IPS DF 6.9 (cell line): Measurements from ENCODE around the gene NXN.
"Not testable (repeated sequence)": the region's sequence is repeated elsewhere in the genome, so short reads cannot be mapped to it uniquely, and the experiment has no call there.

Source experiments
- DNase-seq: peaks from one replicate; pipeline ENCODE4 v3.0.0-alpha.2; 2013; ENCODE audit warnings: low read depth, low spot score
- H3K27ac ChIP-seq: one replicate; pipeline ENCODE4 v1.5.1; 2013; ENCODE audit warnings: low read length, control low read depth
- H3K27me3 ChIP-seq: 2 replicates; pipeline ENCODE4 v1.6.1; 2013; ENCODE audit warnings: mild to moderate bottlenecking, low read length; ENCODE audit not compliant: control insufficient read depth, insufficient read depth
- H3K36me3 ChIP-seq: 2 replicates; pipeline ENCODE4 v1.6.1; 2013; ENCODE audit warnings: low read length; ENCODE audit not compliant: control insufficient read depth, insufficient read depth
- H3K4me1 ChIP-seq: 2 replicates; pipeline ENCODE4 v1.6.1; 2013; ENCODE audit warnings: low read length; ENCODE audit not compliant: control insufficient read depth, insufficient read depth
- H3K4me3 ChIP-seq: 2 replicates; pipeline ENCODE4 v1.5.1; 2013; ENCODE audit warnings: mild to moderate bottlenecking, low read length
- H3K9me3 ChIP-seq: 2 replicates; pipeline ENCODE4 v1.6.1; 2013; ENCODE audit warnings: low read length, inconsistent platforms; ENCODE audit not compliant: control insufficient read depth, insufficient read depth
- WGBS: extraction: QIAGEN DNeasy Blood & Tissue Kit; methylation state at CpG from one replicate; pipeline ENCODE4 v1.1.7; 2013; ENCODE audit warnings: mixed read lengths, missing lambda C conversion rate; ENCODE audit not compliant: insufficient read length, insufficient coverage; 5-methylcytosine and 5-hydroxymethylcytosine counted together

The NXN gene

GRCh38 chr17:871751-872519 lies 107.6 kb downstream of the NXN start:
- WGBS = no CpG with 5 or more reads among the region's 9 CpGs
- no peak for DNase-seq
- H3K27ac ChIP-seq = no peak overlapping the region
- H3K4me1 ChIP-seq = no peaks in the 10 kb centered on the region
- no peaks in the 10 kb centered on the region for H3K27me3 ChIP-seq
- H3K36me3 ChIP-seq = no peaks in the 10 kb centered on the region
- H3K9me3 ChIP-seq = no peaks in the 10 kb centered on the region
- H3K4me3 ChIP-seq = no peak overlapping the region

DNA sequence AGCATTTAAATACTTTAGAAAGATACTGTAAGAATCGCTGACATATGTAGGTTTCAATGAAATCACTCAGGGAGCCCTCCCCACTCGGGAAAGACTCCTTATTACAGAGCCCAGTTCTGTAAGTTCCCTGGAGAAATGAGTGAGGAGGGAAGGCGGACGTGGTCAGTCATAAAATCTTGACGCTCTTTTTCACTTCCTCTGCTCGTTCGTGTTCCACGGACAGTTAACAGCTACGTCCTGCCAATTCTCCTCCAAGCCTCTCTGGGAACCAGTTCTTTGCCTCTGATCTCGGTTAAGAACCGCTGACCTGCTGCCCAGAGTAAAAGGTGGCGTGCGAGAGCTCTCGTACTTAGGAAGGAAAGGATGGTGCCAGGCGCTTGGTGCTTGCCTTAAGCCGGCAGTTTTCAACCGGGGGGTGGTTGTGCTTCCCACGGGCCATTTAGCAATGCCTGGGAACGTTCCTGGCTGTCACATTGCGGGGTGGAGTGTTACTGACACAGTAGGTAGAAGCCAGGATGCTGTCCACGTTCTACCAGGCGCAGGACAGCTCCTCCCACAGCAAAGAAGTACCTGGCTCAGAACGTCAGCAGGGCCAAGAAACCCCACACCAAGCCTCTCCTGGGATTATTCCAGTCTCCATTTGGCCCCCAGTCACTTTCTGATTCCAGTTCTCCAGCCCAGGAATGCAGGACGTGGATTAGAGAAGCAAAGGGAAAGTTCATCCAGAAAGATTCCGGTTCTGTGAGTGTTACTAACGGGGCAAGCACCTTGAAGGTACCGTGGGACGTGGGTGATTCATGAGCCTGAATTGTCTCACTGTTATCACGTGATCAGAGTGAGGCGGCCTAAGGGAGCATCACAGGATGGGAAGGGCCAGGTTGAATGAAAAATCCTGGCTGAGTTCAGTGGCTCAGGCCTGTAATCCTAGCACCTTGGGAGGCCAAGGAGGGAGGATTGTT lies 109.7 kb downstream of the NXN start:
- no peaks in the 10 kb centered on the region for H3K27me3 ChIP-seq
- DNase-seq = no peak
- WGBS = no CpG with 5 or more reads among the region's 30 CpGs
- no peaks in the 10 kb centered on the region for H3K4me1 ChIP-seq
- H3K9me3 ChIP-seq = no peaks in the 10 kb centered on the region
- H3K4me3 ChIP-seq = no peak overlapping the region
- no peaks in the 10 kb centered on the region for H3K36me3 ChIP-seq
- H3K27ac ChIP-seq = no peak overlapping the region

- no peaks in the 10 kb centered on the region for H3K27me3 ChIP-seq
- no peak overlapping the region for H3K27ac ChIP-seq
- no peak for DNase-seq
- no peaks in the 10 kb centered on the region for H3K36me3 ChIP-seq
- no CpG with 5 or more reads among the region's 7 CpGs for WGBS
- no peaks in the 10 kb centered on the region for H3K4me1 ChIP-seq
- H3K9me3 ChIP-seq = no peaks in the 10 kb centered on the region
- no peak overlapping the region for H3K4me3 ChIP-seq
These were observed 110.5 kb downstream of the NXN start for GRCh38 chr17:869086-869485.

- H3K27me3 ChIP-seq = no peaks in the 10 kb centered on the region
- H3K4me1 ChIP-seq = no peaks in the 10 kb centered on the region
- 0 out of 2 replicates have a peak, but pooled peaks cover 3% of the 10 kb centered on the region for H3K36me3 ChIP-seq
- WGBS = no CpG with 5 or more reads among the region's 13 CpGs
- no peak for DNase-seq
- H3K4me3 ChIP-seq = no peak overlapping the region
- no peak overlapping the region for H3K27ac ChIP-seq
- H3K9me3 ChIP-seq = no peaks in the 10 kb centered on the region
These were observed 111.6 kb downstream of the NXN start for GRCh38 chr17:867896-868489.

DNA sequence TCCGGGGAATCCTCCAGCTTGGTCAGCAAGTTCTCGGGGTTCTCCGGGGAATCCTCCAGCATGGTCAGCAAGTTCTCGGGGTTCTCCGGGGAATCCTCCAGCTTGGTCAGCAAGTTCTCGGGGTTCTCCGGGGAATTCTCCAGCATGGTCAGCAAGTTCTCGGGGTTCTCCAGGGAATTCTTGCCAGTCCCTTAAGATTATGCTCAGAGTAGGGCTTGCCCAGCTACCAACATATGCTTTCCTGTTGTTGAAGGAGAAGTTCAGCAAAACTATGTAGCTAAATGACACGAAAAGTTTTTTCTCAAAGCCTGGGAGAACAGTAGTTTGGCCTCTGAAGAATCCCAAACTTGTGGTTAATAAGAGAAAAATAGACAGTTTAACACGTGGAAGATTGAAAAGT lies 112.3 kb downstream of the NXN start:
- not testable (repeated sequence) for DNase-seq, H3K9me3 ChIP-seq, H3K4me1 ChIP-seq, H3K27ac ChIP-seq, H3K4me3 ChIP-seq, H3K36me3 ChIP-seq, H3K27me3 ChIP-seq
- WGBS = no CpG with 5 or more reads among the region's 10 CpGs

GRCh38 chr17:866568-867103 lies 112.9 kb downstream of the NXN start:
- Histone ChIP-seq H3K27ac (no peak overlapping the region), H3K36me3 (0 out of 2 replicates have a peak, but pooled peaks cover 3% of the 10 kb centered on the region), H3K27me3 (no peaks in the 10 kb centered on the region), H3K9me3 (no peaks in the 10 kb centered on the region), H3K4me1 (no peaks in the 10 kb centered on the region), H3K4me3 (no peak overlapping the region)
- no CpG with 5 or more reads among the region's 9 CpGs for WGBS
- no peak for DNase-seq

DNA sequence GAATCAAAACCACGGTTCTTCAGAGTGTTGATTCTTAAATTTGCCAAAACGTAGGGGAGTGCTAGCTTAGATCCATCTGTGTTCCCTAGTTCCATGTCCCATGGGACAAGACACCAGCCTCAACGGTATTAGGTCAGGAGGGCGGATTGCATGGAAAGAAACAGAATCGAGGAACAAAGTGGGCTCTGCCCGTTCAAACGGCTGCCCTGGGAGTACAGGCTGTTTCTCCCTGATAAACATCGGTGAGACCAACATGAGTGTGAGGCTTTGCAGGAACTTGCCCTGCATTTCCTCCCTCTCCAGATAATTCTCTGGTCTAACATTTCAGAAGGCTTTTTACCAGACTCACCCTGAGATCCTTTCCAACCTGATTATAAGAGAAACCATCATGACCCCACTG lies 115.3 kb downstream of the NXN start:
- no peaks in the 10 kb centered on the region for H3K9me3 ChIP-seq
- H3K4me3 ChIP-seq = no peak overlapping the region
- no peaks in the 10 kb centered on the region for H3K4me1 ChIP-seq
- no peak overlapping the region for H3K27ac ChIP-seq
- no peaks in the 10 kb centered on the region for H3K27me3 ChIP-seq
- no peak for DNase-seq
- 0 out of 2 replicates have a peak, but pooled peaks cover 3% of the 10 kb centered on the region for H3K36me3 ChIP-seq
- no CpG with 5 or more reads among the region's 8 CpGs for WGBS

- no peak for DNase-seq
- H3K4me3 ChIP-seq = no peak overlapping the region
- no CpG with 5 or more reads among the region's 23 CpGs for WGBS
- 0 out of 2 replicates have a peak, but pooled peaks cover 3% of the 10 kb centered on the region for H3K36me3 ChIP-seq
- no peaks in the 10 kb centered on the region for H3K9me3 ChIP-seq
- H3K4me1 ChIP-seq = no peaks in the 10 kb centered on the region
- no peaks in the 10 kb centered on the region for H3K27me3 ChIP-seq
- no peak overlapping the region for H3K27ac ChIP-seq
These were observed 115.7 kb downstream of the NXN start for GRCh38 chr17:863880-864279.

DNA sequence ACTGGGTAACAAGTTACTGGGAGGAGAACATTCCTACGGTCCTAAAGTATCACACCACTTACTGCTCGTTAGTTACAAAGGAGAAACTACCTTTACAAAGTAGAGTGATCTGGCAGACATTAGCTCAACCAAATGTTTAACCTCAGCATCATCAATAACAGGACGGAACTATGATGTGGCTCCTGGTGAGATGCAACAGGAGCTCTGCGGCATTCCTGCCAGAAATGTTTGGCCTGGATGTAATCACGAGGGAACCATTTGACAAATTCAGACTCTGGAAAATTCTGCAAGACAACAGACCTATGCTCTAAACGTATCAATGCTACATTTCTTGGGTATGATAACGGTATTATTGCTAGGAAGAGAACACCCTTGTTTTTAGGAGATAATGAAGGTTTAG lies 117.0 kb downstream of the NXN start:
- no peak overlapping the region for H3K4me3 ChIP-seq
- no CpG with 5 or more reads among the region's 7 CpGs for WGBS

GRCh38 chr17:861364-861763 lies 118.2 kb downstream of the NXN start:
- WGBS = no CpG with 5 or more reads among the region's 9 CpGs
- H3K27ac ChIP-seq = no peak overlapping the region
- no peaks in the 10 kb centered on the region for H3K9me3 ChIP-seq
- no peak for DNase-seq
- no peak overlapping the region for H3K4me3 ChIP-seq
- no peaks in the 10 kb centered on the region for H3K27me3 ChIP-seq
- no peaks in the 10 kb centered on the region for H3K4me1 ChIP-seq
- H3K36me3 ChIP-seq = 0 out of 2 replicates have a peak, but pooled peaks cover 3% of the 10 kb centered on the region

More for the DNA sequence above, 117.0 kb downstream of the NXN start:
- Histone ChIP-seq H3K27ac (no peak overlapping the region), H3K4me1 (no peaks in the 10 kb centered on the region), H3K36me3 (0 out of 2 replicates have a peak, but pooled peaks cover 3% of the 10 kb centered on the region), H3K27me3 (no peaks in the 10 kb centered on the region), H3K9me3 (no peaks in the 10 kb centered on the region)
- no peak for DNase-seq
